Endothelial cell of umbilical vein (primary cell): ENCODE data around the gene MLPH. TPM values are rescaled to one million over a fixed set of nuclear protein-coding genes. Genes with fewer than 3 reads are reported as not detected.

Source experiments
- BruUV-seq: library from RNA; stranded (reverse); fragments of 400-500 nt; replicated peaks from 2 replicates; lab custom pipeline; 2021; lab: Mats Ljungman, UMichigan
- CTCF ChIA-PET: fragments of 300-600, 350-600 bp; sonication (Branson Sonifier 250); formaldehyde crosslinking; loops from one replicate; lab custom pipeline; 2021; ENCODE audit warnings: antibody characterized with exemption, inconsistent platforms; lab: Charles Lee
- POLR2A ChIA-PET: fragments of 300-600, 350-600 bp; sonication (Branson Sonifier 250); formaldehyde crosslinking; loops from one replicate; lab custom pipeline; 2021; ENCODE audit warnings: antibody characterized with exemption, inconsistent platforms; lab: Charles Lee
- DNase-seq: peaks from one replicate; pipeline ENCODE4 v3.0.0-alpha.2; 2011; ENCODE audit warnings: low read depth, low spot score
- FAIRE-seq: peaks from 2 replicates; lab custom pipeline; 2011; peaks lifted over from hg19 to GRCh38; lab: Jason Lieb, UNC
- H2AFZ ChIP-seq: 2 replicates; pipeline ENCODE4 v1.6.0; 2012; ENCODE audit warnings: low read depth, low read length, control low read depth, inconsistent platforms
- H3K27ac ChIP-seq: 2 replicates; pipeline ENCODE4 v1.5.1; 2011; ENCODE audit warnings: low read depth, mild to moderate bottlenecking, control low read depth, low read length, moderate library complexity; ENCODE audit not compliant: insufficient read depth
- H3K27me3 ChIP-seq, 2 experiments: 2 replicates each; pipeline versions ENCODE4 v1.6.0 to v1.6.1; 2011; ENCODE audit warnings: low read length in 2 of 2, mixed read lengths in 1 of 2; ENCODE audit not compliant: control insufficient read depth in 2 of 2, insufficient read depth in 2 of 2
- H3K36me3 ChIP-seq, 2 experiments: 2 replicates in 1 of 2; 3 replicates in 1 of 2; pipeline ENCODE4 v1.5.1; 2011; ENCODE audit warnings: low read length in 2 of 2, mild to moderate bottlenecking in 1 of 2, moderate library complexity in 1 of 2; ENCODE audit not compliant: control insufficient read depth in 2 of 2, insufficient read depth in 2 of 2; ENCODE audit errors: extremely low read depth in 1 of 2
- H3K4me1 ChIP-seq: 3 replicates; pipeline ENCODE4 v1.5.1; 2011; ENCODE audit warnings: mild to moderate bottlenecking, low read length; ENCODE audit not compliant: control insufficient read depth, insufficient read depth; ENCODE audit errors: extremely low read depth
- H3K4me2 ChIP-seq: 2 replicates; pipeline ENCODE4 v1.6.1; 2011; ENCODE audit warnings: low read length, control low read depth, mixed read lengths; ENCODE audit not compliant: insufficient read depth
- H3K4me3 ChIP-seq, 3 experiments: fragments of 200-600 bp in 1 of 3; sonication (generic), shearing (Covaris generic) in 1 of 3; replicated peaks in 1 of 3; 2 replicates each; pipeline ENCODE4 v1.5.1; 2011 to 2016; ENCODE audit warnings: control low read depth in 3 of 3, low read length in 3 of 3, mild to moderate bottlenecking in 2 of 3, inconsistent platforms in 1 of 3, low read depth in 1 of 3, moderate library complexity in 1 of 3; ENCODE audit not compliant: insufficient read depth in 1 of 3
- H3K79me2 ChIP-seq: 2 replicates; pipeline ENCODE4 v1.6.0; 2012; ENCODE audit warnings: low read length, inconsistent platforms; ENCODE audit not compliant: control insufficient read depth, insufficient read depth
- H3K9ac ChIP-seq: replicated peaks from 2 replicates; pipeline ENCODE3; 2011; ENCODE audit warnings: low read length, control low read depth; ENCODE audit not compliant: insufficient read depth; ENCODE audit errors: extremely low read depth
- H3K9me1 ChIP-seq: replicated peaks from 3 replicates; pipeline ENCODE4 v1.6.0; 2011; ENCODE audit warnings: mild to moderate bottlenecking, low read length; ENCODE audit not compliant: control insufficient read depth, insufficient read depth; ENCODE audit errors: extremely low read depth
- H3K9me3 ChIP-seq: replicated peaks from 2 replicates; pipeline ENCODE4 v1.5.1; 2012; ENCODE audit warnings: low read length, inconsistent platforms; ENCODE audit not compliant: control insufficient read depth, insufficient read depth
- H4K20me1 ChIP-seq: replicated peaks from 2 replicates; pipeline ENCODE3; 2011; ENCODE audit warnings: mild to moderate bottlenecking, low read length; ENCODE audit not compliant: control insufficient read depth, insufficient read depth; ENCODE audit errors: extremely low read depth
- CTCF ChIP-seq, 2 donors: IDR thresholded peaks; 1 replicate in 1 of 2; 2 replicates in 1 of 2; pipeline ENCODE4 v1.5.1; 2011; ENCODE audit warnings: low read length in 2 of 2, mild to moderate bottlenecking in 2 of 2, moderate library complexity in 2 of 2, control low read depth in 1 of 2, inconsistent platforms in 1 of 2, low read depth in 1 of 2; ENCODE audit not compliant: insufficient read depth in 1 of 2; ENCODE audit errors: extremely low read depth in 1 of 2
- EZH2 ChIP-seq: IDR thresholded peaks from 2 replicates; pipeline ENCODE4 v1.6.1; 2012; ENCODE audit warnings: borderline replicate concordance, low read depth, mild to moderate bottlenecking, moderate library complexity, low read length, inconsistent platforms; ENCODE audit not compliant: severe bottlenecking
- FOS ChIP-seq: IDR thresholded peaks from 2 replicates; pipeline ENCODE4 v1.6.1; 2011; ENCODE audit warnings: mild to moderate bottlenecking, low read length, moderate library complexity, borderline replicate concordance; ENCODE audit not compliant: insufficient read depth
- GATA2 ChIP-seq: IDR thresholded peaks from 2 replicates; pipeline ENCODE4 v1.7.0; 2011; ENCODE audit warnings: low read depth, mild to moderate bottlenecking, moderate library complexity, mixed read lengths, low read length; ENCODE audit not compliant: insufficient read length, insufficient read depth
- JUN ChIP-seq: IDR thresholded peaks from 2 replicates; pipeline ENCODE4 v1.6.1; 2011; ENCODE audit warnings: borderline replicate concordance, low read depth; ENCODE audit not compliant: insufficient read length, insufficient read depth
- MAX ChIP-seq: IDR thresholded peaks from 2 replicates; pipeline ENCODE4 v1.6.1; 2011; ENCODE audit not compliant: insufficient read depth, insufficient read length
- MYC ChIP-seq: IDR thresholded peaks from one replicate; pipeline ENCODE4 v1.6.1; 2011; ENCODE audit warnings: mild to moderate bottlenecking, low read depth, low read length
- POLR2A ChIP-seq: IDR thresholded peaks from 2 replicates; pipeline ENCODE4 v1.6.1; 2012; ENCODE audit warnings: low read depth, mild to moderate bottlenecking, control low read depth, low read length
- POLR2AphosphoS5 ChIP-seq: IDR thresholded peaks from 2 replicates; pipeline ENCODE4 v1.6.1; 2012; ENCODE audit warnings: low read depth, mild to moderate bottlenecking, control low read depth, low read length, moderate library complexity; ENCODE audit not compliant: insufficient read depth
- dilution Hi-C: fragments of 300-500 bp; cut with MboI; formaldehyde crosslinking; loops from one replicate; pipeline ENCODE4 v1.15.0; 2019; ENCODE audit warnings: low sequenced_read_pairs; ENCODE audit not compliant: extremely low pct_ligation_motif_present
- intact Hi-C: fragments of 100-400 bp; cut with micrococcal nuclease; formaldehyde crosslinking; loops from one replicate; pipeline ENCODE4 v1.10.0; 2022
- polyA plus RNA-seq, 4 experiments: library from polyadenylated mRNA; depleted of rRNA in 3 of 4; stranded (reverse) in 3 of 4; unstranded in 1 of 4; fragments of >200 nt; gene quantifications; 2 replicates each; pipeline versions ENCODE4 v1.2.1 to v1.2.3, GENCODE V29; 2011 to 2012; ENCODE audit warnings: missing spikeins in 1 of 4
- total RNA-seq: library from RNA; stranded (reverse); gene quantifications from 2 replicates; pipeline ENCODE4 v1.2.3, GENCODE V29; 2021

The MLPH gene
- total and polyA plus RNA-seq, 2 donors (not counting 3 experiments of a cell fraction or from before 2014, with no cell fraction given): not detected

GRCh38 chr2:237570776-237571335 is 83.8 kb downstream of the MLPH start:
- dilution Hi-C loops (no loop called here), intact Hi-C loops (no loop called here)
- Histone ChIP-seq H3K27me3 (no peaks in the 10 kb centered on the region), H3K4me3 (no peak overlapping the region), H3K36me3 (no peaks in the 10 kb centered on the region), H2AFZ (no peak overlapping the region), H4K20me1 (no peaks in the 10 kb centered on the region), H3K9me3 (no peaks in the 10 kb centered on the region), H3K4me1 (no peaks in the 10 kb centered on the region), H3K9me1 (no peaks in the 10 kb centered on the region), H3K27ac (no peak overlapping the region), H3K9ac (no peak overlapping the region), H3K4me2 (no peak overlapping the region), H3K79me2 (no peaks in the 10 kb centered on the region)
- DNase-seq: no peak
- no TSS peak for BruUV-seq
- TF ChIP-seq GATA2 (no peak), CTCF (IDR thresholded peaks at IDR 0.05; ENCODE audit: extremely low read depth in 1 of 2, insufficient read depth in 1 of 2, low read depth in 1 of 2, low read length in 2 of 2) (no peak), EZH2 (no peak), JUN (no peak), MAX (no peak), MYC (no peak), POLR2AphosphoS5 (no peak), POLR2A (no peak), FOS (no peak)
- no peak for FAIRE-seq
- ChIA-PET CTCF (interaction anchor here (1.1 to 7.7 kb wide), 9 partner anchors 32 to 485 kb away, joined by 4 to 295 read pairs (median 33); partner anchors contain the start of gene COPS8), POLR2A (no interaction called here)
